Right lobe of liver (tissue), 4 donors: ENCODE data around the gene TBX2.

Source experiments
- POLR2A ChIP-seq: fragments of 450-650 bp; IDR thresholded peaks from one replicate; pipeline ENCODE4 v1.6.1; 2017; ENCODE audit warnings: antibody characterized with exemption, mild to moderate bottlenecking
- TF ChIP-seq, protein P1 (sequence below), 4 donors: fragments of 200-600 bp in 3 of 4; fragments of 450-650 bp in 1 of 4; IDR thresholded peaks; one replicate each; pipeline versions ENCODE4 v1.5.1 to v1.8.0; 2016 to 2022; ENCODE audit warnings: antibody characterized with exemption in 4 of 4, mild to moderate bottlenecking in 2 of 4
- donor health status: DM: no; HTN: no; CAD: no.
- donor health status: DM: no; HTN: no; CAD: no.
- donor health status: DM: no; HTN: yes; CAD: no.

DNA sequence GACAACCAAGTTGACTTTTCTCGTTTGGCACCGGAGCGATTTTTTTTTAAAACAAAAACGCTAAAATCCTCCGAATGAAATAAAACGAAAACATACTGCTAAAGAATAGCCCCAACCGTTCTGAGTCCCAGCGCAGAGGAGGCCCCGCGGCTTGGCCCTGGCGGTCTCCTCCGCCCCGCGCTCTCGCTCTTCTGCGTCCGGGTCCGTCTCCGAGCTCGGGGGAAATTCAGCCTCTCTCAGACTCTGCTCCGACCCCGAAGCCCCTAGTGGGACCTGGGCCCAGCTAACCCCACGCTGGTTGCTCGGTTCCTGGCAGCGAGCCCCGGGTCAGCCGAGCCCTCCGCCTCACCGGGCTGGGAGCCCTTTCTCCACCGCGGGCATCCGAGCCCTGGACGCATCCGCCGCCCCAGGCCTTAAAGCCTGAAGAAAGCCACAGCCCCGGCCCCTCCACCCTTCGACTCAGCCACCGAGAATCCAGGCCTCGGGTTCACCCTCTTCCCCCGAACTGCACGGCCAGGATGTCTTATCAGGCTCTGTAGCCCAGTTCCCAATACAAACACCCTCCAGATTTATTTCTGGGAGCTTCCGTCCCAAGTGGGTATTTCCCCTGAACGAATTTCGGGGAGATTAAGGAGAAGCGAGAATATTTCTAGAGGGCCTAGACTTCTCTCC, 1.2 kb downstream of the TBX2 start:
- TF ChIP-seq POLR2A, result no peak
- TF ChIP-seq, protein P1, sequence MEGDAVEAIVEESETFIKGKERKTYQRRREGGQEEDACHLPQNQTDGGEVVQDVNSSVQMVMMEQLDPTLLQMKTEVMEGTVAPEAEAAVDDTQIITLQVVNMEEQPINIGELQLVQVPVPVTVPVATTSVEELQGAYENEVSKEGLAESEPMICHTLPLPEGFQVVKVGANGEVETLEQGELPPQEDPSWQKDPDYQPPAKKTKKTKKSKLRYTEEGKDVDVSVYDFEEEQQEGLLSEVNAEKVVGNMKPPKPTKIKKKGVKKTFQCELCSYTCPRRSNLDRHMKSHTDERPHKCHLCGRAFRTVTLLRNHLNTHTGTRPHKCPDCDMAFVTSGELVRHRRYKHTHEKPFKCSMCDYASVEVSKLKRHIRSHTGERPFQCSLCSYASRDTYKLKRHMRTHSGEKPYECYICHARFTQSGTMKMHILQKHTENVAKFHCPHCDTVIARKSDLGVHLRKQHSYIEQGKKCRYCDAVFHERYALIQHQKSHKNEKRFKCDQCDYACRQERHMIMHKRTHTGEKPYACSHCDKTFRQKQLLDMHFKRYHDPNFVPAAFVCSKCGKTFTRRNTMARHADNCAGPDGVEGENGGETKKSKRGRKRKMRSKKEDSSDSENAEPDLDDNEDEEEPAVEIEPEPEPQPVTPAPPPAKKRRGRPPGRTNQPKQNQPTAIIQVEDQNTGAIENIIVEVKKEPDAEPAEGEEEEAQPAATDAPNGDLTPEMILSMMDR (IDR thresholded peaks at IDR 0.05), result no peak
